Fibroblast of mammary gland (primary cell): ENCODE results near the gene RAD54L.

Experiments
- DNase-seq: peaks from one replicate; pipeline ENCODE4 v3.0.0-alpha.2; 2010; ENCODE audit warnings: low read depth
- H3K4me3 ChIP-seq: 2 replicates; pipeline ENCODE4 v1.5.1; 2011; ENCODE audit warnings: low read depth, mild to moderate bottlenecking, low read length, moderate library complexity; ENCODE audit not compliant: control insufficient read depth
- TF ChIP-seq, protein P1 (sequence below): conservative IDR thresholded peaks from 2 replicates; pipeline ENCODE4 v1.5.1; 2011; ENCODE audit warnings: low read depth, low read length, inconsistent platforms; ENCODE audit not compliant: control insufficient read depth, insufficient read depth

RAD54L gene

DNA sequence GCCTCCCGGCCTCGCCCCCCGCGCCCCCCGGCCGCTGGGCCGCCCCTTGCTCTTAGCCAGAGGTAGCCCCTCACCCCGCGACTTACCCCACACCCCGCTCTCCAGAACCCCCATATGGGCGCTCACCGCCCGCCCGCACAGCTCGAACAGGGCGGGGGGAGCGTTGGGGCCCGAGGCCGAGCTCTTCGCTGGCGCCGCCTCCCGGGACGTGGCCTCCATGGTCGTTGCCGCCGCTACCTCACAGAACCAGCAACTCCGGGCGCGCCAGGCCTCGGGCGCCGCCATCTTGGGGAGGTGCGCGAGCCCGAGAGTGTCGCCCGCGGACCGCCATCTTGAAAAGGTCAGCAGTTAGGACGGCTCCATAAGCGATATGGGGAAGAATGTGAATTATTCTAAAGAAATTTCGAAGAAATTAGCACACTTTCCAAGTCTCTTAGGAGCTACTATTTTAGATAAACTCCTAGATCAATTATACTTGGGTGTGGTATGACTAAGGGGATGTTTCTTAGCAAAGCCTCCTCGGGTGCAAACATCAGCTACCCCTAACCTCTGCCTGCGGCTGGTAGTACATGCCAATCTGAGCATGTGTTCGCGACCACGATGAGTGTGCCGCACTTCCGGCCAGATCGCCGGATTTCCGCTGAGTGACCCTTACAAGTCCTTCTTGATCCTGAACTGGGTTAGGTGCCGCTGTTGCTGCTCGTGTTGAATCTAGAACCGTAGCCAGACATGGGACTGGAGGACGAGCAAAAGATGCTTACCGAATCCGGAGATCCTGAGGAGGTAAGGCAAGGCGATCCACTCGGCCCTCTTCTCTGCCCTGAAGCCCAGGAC, 55.7 kb downstream of the RAD54L start, which contains the start of the genes LRRC41 and UQCRH:
TSS of gene LRRC41 (minus strand) at position 579 of the 834 bp plus-strand sequence. CDS start at position 285, 294 bp downstream.
TSS of gene UQCRH (plus strand) at position 661 of the 834 bp plus-strand sequence. CDS start at position 730, 69 bp downstream.
- TF ChIP-seq, protein P1, sequence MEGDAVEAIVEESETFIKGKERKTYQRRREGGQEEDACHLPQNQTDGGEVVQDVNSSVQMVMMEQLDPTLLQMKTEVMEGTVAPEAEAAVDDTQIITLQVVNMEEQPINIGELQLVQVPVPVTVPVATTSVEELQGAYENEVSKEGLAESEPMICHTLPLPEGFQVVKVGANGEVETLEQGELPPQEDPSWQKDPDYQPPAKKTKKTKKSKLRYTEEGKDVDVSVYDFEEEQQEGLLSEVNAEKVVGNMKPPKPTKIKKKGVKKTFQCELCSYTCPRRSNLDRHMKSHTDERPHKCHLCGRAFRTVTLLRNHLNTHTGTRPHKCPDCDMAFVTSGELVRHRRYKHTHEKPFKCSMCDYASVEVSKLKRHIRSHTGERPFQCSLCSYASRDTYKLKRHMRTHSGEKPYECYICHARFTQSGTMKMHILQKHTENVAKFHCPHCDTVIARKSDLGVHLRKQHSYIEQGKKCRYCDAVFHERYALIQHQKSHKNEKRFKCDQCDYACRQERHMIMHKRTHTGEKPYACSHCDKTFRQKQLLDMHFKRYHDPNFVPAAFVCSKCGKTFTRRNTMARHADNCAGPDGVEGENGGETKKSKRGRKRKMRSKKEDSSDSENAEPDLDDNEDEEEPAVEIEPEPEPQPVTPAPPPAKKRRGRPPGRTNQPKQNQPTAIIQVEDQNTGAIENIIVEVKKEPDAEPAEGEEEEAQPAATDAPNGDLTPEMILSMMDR, result no peak
- DNase-seq, result peak; percentile 98
- peak within 1 kb of the TSS; percentile 97 for H3K4me3 ChIP-seq

DNA sequence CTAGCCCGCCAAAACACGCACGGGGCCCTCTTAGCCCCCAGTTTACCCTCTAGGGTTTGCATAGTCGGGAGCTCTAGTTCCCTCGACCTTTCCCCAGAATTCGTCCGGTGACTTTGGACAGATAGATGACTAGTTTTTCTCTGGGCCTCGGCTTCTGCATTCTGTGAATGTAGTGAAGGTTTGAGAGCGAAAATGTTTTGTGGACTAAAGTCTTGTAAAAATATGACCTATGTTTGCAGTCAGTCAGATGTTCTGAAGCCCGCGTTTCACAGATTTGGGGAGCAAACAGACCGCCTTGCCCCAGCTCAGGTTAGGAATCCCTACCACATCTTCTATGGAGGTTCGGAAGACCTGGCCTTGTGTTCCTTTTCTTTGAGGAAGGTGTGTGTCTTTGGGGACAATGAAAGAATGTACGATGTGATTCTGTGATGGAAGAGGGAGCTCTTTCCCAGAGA, 56.3 kb downstream of the RAD54L start:
- peak overlapping the region; percentile 97 for H3K4me3 ChIP-seq
- TF ChIP-seq, protein P1, result no peak
- no peak for DNase-seq

DNA sequence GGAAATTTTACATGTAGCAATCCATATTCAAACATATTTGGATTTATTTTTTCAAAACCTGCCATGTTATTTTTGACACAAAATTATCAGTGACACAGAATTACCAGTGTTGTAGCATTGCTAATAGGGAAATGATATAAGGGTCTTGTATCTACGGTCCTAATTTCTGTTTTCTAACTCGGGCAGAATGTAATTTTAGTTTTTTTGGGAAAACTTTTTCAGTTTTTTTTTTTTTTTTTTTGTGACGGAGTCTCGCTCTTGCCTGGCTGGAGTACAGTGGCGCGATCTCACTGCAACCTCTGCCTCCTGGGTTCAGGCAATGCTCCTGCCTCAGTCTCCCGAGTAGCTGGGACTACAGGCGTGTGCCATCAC, 58.6 kb downstream of the RAD54L start:
- TF ChIP-seq, protein P1, result no peak
- no peak for DNase-seq
- H3K4me3 ChIP-seq, result no peak overlapping the region

DNA sequence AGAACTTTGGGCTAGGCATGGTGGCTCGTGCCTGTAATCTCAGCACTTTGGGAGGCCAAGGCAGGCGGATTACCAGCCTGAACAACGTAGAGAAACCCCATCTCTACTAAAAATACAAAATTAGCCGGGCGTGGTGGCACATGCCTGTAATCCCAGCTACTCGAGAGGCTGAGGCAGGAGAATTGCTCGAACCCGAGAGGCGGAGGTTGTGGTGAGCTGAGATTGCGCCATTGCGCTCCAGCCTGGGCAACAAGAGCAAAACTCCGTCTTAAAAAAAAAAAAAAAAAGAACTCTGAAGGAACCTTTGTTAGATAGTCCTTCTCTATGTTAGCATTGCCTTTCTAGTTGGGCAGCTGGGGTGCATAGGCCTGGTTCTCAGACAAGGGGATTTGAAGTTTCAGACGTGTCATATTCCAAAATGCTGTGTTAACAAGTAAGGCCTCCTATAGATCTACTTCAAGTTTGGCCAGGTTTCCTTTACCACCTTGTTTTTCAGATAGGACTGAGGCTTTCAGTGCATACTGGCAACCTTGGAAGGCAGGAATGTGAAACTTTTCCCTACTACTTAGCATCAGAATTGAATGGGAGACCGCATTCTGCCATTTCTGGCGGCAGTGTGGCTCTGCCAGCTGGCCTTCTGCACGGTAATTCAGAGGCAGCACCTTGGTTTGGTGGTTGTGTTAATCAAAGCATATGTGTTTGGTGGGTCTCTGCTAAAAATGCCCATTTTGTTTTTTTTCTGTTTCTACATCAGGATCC, 62.0 kb downstream of the RAD54L start:
- TF ChIP-seq, protein P1, result no peak
- no peak for DNase-seq
- H3K4me3 ChIP-seq, result no peak overlapping the region

DNA sequence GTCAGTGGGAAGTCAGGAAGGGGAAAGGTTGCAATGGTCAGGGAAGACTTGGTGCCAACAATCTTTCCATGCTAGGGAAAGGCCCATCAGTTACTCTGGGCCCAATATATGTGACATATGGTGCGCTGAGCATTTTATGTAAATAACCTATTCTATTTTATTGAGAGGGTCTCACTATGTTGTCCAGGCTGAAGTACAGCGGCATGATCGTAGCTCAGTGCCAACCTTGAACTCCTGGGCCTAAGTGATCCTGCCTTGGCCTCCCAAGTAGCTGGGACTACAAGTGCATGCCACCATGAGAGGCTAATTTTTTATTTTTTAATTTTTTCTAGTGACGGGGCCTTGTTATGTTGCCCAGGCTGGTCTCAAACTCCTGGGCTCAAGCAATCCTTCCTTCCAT, 62.8 kb downstream of the RAD54L start:
- H3K4me3 ChIP-seq, result no peak overlapping the region
- DNase-seq, result no peak
- TF ChIP-seq, protein P1, result no peak

DNA sequence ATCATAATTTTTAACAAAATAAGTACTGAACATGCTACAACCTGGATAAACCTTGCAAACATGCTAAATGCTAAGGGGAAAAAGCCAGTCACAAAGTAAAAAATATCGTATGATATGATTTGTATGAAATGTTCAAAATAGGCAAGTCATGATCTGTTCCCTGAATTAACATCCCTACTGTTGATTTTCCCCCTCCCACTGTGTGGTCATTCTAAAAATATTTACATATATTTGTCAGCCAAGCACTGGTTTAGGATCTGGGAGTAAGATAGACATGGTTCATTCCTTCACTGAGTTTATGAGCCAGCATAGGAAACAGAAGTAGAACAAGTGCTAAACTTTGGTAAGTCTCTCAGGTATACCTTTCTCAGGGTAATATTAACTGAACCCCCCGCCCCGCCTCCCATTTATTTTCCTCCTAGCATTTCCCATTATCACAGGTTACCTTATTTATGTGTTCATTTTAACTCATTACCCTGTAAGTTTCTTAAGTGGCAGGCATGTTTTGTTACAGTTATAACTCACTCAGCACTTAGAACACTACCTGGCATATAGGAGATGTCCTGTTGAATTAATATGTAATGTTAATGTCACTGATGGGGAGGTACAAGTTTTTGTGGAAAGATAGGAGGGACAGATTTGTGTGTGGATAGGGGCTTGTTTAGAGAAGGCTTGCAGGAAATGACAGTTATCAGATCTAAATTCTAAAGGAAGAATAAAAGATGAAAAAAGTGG, 68.3 kb downstream of the RAD54L start:
- peak; percentile 27 for DNase-seq
- no peak overlapping the region for H3K4me3 ChIP-seq
- TF ChIP-seq, protein P1, result no peak
